MM.1S (cell line): ENCODE measurements around the gene CNGA1.

Source experiments
- EZH2 ChIP-seq: fragments of 300-600 bp; sonication (generic); optimal IDR thresholded peaks from 2 replicates; pipeline ENCODE3; 2017; ENCODE audit warnings: low read depth, mild to moderate bottlenecking, antibody characterized with exemption, low read length, mixed read lengths
- TF ChIP-seq, protein P1 (sequence below): fragments of 300-600 bp; sonication (generic); IDR thresholded peaks from 2 replicates; pipeline ENCODE4 v1.5.1; 2016; ENCODE audit warnings: antibody characterized with exemption, low read length, mixed read lengths

DNA sequence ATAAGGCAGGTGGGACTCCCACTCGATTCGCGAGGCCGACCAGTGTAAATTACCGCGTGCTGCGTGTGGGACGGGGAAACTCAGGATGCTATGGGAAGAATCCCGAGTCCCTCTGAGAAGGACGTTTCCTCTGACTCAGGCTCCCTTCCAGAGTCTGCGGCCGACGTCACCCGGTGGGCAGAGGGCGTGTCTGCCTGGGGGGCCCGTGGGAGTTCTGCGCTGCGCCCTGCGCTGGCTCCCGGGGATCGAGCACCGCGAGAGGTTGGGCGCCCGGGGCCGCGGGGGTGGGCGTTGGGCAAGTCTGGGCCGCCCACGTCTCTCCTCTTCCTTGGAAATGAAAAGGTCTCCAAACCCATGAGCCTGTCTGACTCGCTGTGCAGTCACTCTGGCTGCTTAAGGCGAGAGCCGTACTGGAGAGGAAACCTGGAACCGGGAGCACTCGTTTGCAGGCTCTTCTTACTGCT lies 659 bp upstream of the CNGA1 start:
- TF ChIP-seq EZH2: no peak
- TF ChIP-seq, protein P1, sequence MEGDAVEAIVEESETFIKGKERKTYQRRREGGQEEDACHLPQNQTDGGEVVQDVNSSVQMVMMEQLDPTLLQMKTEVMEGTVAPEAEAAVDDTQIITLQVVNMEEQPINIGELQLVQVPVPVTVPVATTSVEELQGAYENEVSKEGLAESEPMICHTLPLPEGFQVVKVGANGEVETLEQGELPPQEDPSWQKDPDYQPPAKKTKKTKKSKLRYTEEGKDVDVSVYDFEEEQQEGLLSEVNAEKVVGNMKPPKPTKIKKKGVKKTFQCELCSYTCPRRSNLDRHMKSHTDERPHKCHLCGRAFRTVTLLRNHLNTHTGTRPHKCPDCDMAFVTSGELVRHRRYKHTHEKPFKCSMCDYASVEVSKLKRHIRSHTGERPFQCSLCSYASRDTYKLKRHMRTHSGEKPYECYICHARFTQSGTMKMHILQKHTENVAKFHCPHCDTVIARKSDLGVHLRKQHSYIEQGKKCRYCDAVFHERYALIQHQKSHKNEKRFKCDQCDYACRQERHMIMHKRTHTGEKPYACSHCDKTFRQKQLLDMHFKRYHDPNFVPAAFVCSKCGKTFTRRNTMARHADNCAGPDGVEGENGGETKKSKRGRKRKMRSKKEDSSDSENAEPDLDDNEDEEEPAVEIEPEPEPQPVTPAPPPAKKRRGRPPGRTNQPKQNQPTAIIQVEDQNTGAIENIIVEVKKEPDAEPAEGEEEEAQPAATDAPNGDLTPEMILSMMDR: no peak
